Right cardiac atrium (tissue), 5 donors: ENCODE data around the gene TNKS1BP1. TPM values are rescaled to one million over a fixed set of nuclear protein-coding genes. Genes with fewer than 3 reads are reported as not detected.
A peak's percentile ranks its signal among the peaks of the same experiment; 100 is the strongest.

Source experiments
- ATAC-seq, 2 donors: fragments of 200-7000 bp; cut with Tn5 transposase; one replicate each; pipeline versions ENCODE4 v1.8.0 to v1.9.1; 2020; ENCODE audit warnings: moderate library complexity in 2 of 2, mild to moderate bottlenecking in 1 of 2
- DNase-seq, 3 donors: peaks; one replicate each; pipeline ENCODE4 v3.0.0-alpha.2; 2020
- H3K27ac ChIP-seq: one replicate; pipeline ENCODE4 v1.5.1; 2013; ENCODE audit warnings: mild to moderate bottlenecking, low read length, control low read depth, moderate library complexity
- H3K27me3 ChIP-seq: one replicate; pipeline ENCODE4 v1.6.1; 2013; ENCODE audit not compliant: control insufficient read depth, insufficient read depth
- H3K4me1 ChIP-seq: one replicate; pipeline ENCODE4 v1.6.1; 2013; ENCODE audit warnings: low read length; ENCODE audit not compliant: control insufficient read depth, insufficient read depth
- H3K4me3 ChIP-seq: one replicate; pipeline ENCODE4 v1.5.1; 2013; ENCODE audit warnings: low read length, control low read depth
- H3K9me3 ChIP-seq: one replicate; pipeline ENCODE4 v1.6.1; 2013; ENCODE audit warnings: low read length; ENCODE audit not compliant: control insufficient read depth
- WGBS: extraction: QIAGEN DNeasy Blood & Tissue Kit; methylation state at CpG from one replicate; pipeline ENCODE4 v1.1.7; 2013; 5-methylcytosine and 5-hydroxymethylcytosine counted together
- intact Hi-C, 4 donors: fragments of 100-400 bp; cut with DNase I; formaldehyde crosslinking; loops; one replicate each; pipeline versions ENCODE4 v1.11.0 to v1.14.0; 2022 to 2023
- polyA plus RNA-seq: library from polyadenylated mRNA; stranded (reverse); fragments of 200-250 nt; gene quantifications from one replicate; pipeline ENCODE4 v1.2.3, GENCODE V29; 2013
- total RNA-seq, 4 donors: library from RNA; stranded (reverse); fragmentation: NEBNext Ultra II Directional; extraction: Animal tissue kit (Norgen Biotek cat#: 25700); gene quantifications; one replicate each; pipeline ENCODE4 v1.2.1, GENCODE V29; 2021
- donor health status: healthy with polysubstance abuse.
- donor health status: DM: no; HTN: yes; CAD: no.
- donor health status: DM: no; HTN: no; CAD: no.
- donor health status: DM: no; HTN: yes; CAD: no; lungs with severe emphysema.
- donor health status: DM: yes; HTN: yes; CAD: no.

TNKS1BP1 gene
- total and polyA plus RNA-seq, 5 donors: 45.8 to 77.1 (median 55.3) TPM

DNA sequence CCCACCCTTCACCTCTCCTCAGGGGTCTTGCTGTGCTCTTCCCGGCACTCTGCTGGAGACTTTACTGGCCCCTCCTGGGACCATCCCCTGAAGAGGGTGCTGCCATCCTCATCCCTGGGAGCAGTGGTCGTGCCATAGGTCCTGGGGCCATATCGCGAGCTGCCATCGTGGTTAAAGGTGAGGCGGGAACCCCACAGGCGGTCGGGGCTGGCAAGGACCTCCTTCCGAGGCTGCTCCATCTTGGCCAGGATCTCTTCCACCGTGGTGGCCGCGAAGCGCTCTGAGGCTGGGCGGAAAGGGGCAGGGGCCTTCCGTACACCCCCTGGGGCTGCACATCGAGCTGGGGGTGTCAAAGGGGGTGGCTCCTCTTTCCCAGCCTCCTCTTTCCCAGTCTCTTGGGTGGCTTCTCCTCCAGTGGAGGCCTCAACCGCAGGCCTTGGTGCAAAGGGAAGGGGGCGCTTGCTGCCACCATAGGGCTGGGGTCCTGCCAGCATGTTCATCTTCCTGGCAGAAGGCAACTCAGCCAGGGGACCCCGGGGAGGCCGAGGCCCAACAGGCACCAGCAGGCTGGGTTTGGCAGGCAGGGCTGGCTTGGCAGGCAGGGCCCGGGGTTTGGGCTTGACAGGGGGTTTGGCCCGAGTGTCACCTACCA is 4.6 kb downstream of the TNKS1BP1 start:
- no peaks in the 10 kb centered on the region for H3K9me3 ChIP-seq
- H3K27me3 ChIP-seq: no peaks in the 10 kb centered on the region
- DNase-seq (peak in 2 of 3 donors; percentile 29 to 66), ATAC-seq (no peak)
- WGBS: 74% methylated on average over 22 of the region's 22 CpGs
- H3K4me3 ChIP-seq: no peak overlapping the region
- intact Hi-C loops: no loop called here
- H3K27ac ChIP-seq: no peak overlapping the region
- peaks cover 14% of the 10 kb centered on the region for H3K4me1 ChIP-seq

DNA sequence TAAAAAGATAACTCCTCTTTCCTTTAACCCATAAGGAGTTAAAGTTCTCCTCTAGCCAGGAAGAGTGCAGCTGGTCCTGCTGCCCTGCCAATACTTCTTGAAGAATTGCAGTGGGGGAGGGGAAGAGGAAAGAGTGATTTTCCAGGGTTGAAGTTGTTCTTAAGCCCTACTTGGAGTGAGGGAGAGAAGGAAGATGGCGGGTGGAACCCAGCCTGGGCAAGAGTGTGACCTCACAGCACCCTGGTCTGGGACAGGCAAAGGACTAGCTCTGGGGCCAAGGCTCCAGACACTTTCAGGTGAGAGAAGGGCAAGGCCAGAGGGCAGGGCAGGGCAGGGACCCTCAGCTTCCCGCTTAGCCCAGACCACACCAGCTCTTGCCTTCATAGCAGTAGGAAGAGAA is 6.6 kb downstream of the TNKS1BP1 start:
- H3K27me3 ChIP-seq: no peaks in the 10 kb centered on the region
- ATAC-seq (no peak), DNase-seq (peak in 2 of 3 donors; percentile 33 to 79)
- intact Hi-C loops: no loop called here
- WGBS: 37% methylated on average over 2 of the region's 2 CpGs
- H3K4me1 ChIP-seq: peaks cover 14% of the 10 kb centered on the region
- H3K4me3 ChIP-seq: no peak overlapping the region
- H3K9me3 ChIP-seq: no peaks in the 10 kb centered on the region
- H3K27ac ChIP-seq: no peak overlapping the region

DNA sequence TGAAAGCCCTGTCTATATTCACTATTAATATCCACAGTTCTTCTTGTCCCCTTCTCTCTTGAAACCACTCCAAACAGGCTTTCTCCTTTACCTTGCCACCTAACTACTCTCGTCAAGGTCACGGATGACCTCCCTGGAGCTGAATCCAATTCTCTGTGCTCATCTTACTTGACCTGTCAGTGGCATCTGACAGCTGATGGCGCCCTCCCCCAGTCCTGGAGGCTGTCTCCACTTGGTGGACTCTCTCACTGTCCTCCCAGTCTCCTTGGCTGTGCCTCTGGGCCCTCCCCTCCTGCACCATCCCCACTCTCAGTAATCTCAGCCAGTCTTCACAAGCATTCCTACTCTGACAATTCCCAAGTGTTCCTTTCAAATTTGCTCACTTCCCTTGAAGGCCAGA is 8.7 kb downstream of the TNKS1BP1 start:
- H3K4me1 ChIP-seq: peaks cover 16% of the 10 kb centered on the region
- H3K4me3 ChIP-seq: no peak overlapping the region
- H3K27me3 ChIP-seq: no peaks in the 10 kb centered on the region
- H3K9me3 ChIP-seq: no peaks in the 10 kb centered on the region
- no peak for ATAC-seq
- peak in 2 of 3 donors; percentile 31 to 55 for DNase-seq
- no peak overlapping the region for H3K27ac ChIP-seq
- intact Hi-C loops: no loop called here
- 46% methylated on average over 3 of the region's 3 CpGs for whole genome bisulfite sequencing

DNA sequence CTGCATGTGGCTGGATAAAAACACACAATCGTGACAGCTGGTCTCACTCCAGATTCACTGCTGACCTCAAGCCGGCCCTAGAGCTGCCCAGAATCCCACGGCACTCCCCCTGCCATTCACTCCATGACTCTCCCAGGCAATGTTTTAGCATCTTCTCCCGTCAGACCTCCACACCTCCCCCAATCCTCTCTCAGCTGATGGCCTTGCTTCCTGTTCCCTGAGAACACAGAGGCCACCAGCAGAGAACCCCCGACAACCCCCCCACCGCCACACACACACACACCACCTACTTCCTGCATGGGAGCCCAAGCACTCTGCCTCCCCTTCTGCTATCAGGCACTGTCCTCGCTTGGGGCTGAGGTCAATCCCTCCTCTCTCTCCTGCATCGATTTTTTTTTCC is 9.3 kb downstream of the TNKS1BP1 start:
- intact Hi-C loops: no loop called here
- Histone ChIP-seq H3K27ac (no peak overlapping the region), H3K4me1 (peaks cover 20% of the 10 kb centered on the region), H3K9me3 (no peaks in the 10 kb centered on the region), H3K27me3 (no peaks in the 10 kb centered on the region), H3K4me3 (no peak overlapping the region)
- WGBS: 25% methylated on average over 8 of the region's 8 CpGs
- DNase-seq (peak in 2 of 3 donors; percentile 15 to 46), ATAC-seq (no peak)

DNA sequence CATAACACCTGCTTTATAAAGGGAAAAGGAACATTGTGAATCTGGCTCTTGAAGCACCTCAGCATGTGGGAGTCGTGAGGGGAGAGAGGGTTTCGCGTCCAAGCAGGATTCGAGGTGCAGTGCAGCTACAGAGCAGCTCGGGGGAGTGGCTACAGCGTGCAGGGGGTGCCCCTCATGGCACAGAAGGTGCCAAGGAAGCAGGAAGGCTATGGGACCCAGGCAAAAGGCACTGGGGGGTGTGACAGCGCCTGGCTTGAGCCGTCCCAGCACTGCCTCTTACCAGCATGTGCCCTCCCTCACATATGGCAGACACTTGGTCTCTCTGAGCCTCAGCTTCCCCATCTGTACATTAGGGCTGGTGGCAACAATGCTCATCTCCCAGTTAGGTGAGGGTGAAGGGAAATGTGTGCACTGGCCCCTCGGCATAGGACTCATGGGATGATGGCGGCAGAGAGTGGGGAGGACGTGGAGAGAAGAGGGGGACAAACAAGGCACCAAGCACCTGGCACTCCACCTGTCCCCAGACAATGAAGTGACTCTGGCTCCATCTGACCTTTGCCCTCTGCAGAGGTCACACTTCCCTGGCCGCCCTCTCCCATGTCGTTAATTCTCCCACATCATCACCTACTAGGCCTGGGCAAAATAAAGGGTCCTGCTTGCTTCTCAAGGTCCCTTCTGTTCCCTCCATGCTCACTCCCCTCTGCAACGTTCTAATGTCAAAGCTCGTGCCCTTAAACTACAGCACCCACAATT is 10.4 kb downstream of the TNKS1BP1 start:
- Histone ChIP-seq H3K27ac (no peak overlapping the region), H3K4me1 (peaks cover 25% of the 10 kb centered on the region), H3K9me3 (no peaks in the 10 kb centered on the region), H3K4me3 (no peak overlapping the region), H3K27me3 (no peaks in the 10 kb centered on the region)
- WGBS: 87% methylated on average over 15 of the region's 15 CpGs
- DNase-seq (peak in 2 of 3 donors; percentile 8 to 35), ATAC-seq (no peak)
- intact Hi-C loops: no loop called here

DNA sequence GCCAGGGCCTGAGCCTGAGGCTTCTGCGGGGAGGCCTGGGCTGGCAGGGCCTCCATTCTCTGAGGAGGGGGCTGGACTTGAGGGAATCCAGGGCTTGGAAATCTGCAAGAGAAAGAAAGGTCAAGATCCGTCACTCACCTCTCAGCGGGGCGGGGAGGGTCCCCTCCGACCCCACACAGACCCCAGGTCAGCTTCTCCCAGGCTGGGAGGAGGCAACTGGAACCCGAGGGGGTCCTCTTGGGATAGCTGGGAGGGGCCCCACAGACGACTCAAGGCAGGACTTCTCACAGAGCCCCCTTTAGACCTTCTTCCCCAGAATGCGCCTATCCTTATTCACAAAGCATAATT is 11.0 kb downstream of the TNKS1BP1 start:
- DNase-seq (peak in 1 of 3 donors; percentile 60), ATAC-seq (no peak)
- 77% methylated on average over 8 of the region's 8 CpGs for WGBS
- no peaks in the 10 kb centered on the region for H3K27me3 ChIP-seq
- peaks cover 27% of the 10 kb centered on the region for H3K4me1 ChIP-seq
- no peaks in the 10 kb centered on the region for H3K9me3 ChIP-seq
- intact Hi-C loops: no loop called here
- H3K27ac ChIP-seq: no peak overlapping the region
- H3K4me3 ChIP-seq: no peak overlapping the region

DNA sequence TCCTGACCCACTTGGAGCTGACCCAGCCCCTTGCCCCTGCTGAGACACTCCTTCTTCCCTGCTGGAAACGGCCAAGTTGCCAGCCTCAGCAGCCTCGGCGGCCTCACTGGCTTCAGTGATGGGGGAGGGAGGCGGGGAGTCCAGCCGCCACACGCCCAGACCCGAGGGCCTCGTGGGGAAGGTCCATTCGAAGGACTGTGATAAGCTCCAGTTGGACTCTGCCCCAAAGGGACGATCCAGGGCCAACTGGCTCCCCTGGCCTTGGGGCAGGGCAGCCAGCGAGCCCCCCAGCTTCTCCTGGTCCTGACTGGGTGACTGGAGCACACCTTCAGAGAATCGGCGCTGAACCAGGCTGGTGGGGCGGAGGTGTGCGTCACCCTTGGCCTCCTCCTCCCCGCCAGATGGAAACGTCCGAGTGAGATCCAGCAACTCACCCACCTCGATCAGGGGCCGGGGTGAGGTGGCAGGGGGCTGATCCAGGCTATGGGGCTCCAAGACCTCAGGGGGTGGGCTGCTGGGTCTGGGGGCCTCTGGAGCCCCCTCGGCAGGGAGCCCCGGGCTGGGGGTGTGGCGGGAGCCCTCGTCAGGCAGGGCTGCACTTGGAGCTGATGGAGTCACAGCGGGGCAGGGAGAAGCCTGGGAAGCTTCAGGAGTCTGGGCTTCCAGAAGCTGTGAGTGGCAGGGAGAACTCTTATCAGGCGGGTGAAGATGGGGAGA is 11.5 kb downstream of the TNKS1BP1 start:
- H3K9me3 ChIP-seq: no peaks in the 10 kb centered on the region
- H3K27ac ChIP-seq: no peak overlapping the region
- no peak overlapping the region for H3K4me3 ChIP-seq
- peaks cover 25% of the 10 kb centered on the region for H3K4me1 ChIP-seq
- intact Hi-C loops: no loop called here
- DNase-seq (peak; percentile 61 to 84 (median 83)), ATAC-seq (peak in 1 of 2 donors; percentile 2)
- H3K27me3 ChIP-seq: no peaks in the 10 kb centered on the region
- WGBS: 63% methylated on average over 26 of the region's 26 CpGs

DNA sequence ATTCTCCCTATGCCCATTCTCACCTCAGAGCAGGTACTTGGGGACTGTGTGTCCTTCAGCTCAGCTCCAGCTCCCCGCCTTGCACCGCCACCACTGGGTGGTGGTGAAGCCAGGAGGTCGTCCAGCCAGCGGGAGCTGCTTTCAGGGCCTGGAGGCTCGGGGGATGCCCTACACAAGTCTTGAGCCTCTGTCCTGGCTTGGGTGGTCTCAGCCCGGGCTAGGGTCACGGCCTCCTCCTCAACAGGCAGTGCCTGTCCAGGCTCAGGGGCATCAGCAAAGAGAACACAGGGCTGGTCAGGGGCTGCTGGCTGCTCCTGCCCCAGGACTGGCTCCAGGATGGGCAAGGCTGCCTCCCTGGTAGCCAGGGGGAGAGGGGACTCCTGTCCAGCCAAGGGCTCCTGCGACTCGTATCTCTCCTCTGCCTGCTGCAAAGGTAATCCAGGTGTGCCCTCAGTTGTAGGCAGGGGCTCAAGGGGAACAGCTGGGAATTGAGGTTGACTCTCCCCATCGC is 12.2 kb downstream of the TNKS1BP1 start:
- no peak for DNase-seq
- no peaks in the 10 kb centered on the region for H3K27me3 ChIP-seq
- H3K4me1 ChIP-seq: peaks cover 24% of the 10 kb centered on the region
- WGBS: 80% methylated on average over 10 of the region's 10 CpGs
- no peak for ATAC-seq
- intact Hi-C loops: no loop called here
- no peak overlapping the region for H3K27ac ChIP-seq
- no peak overlapping the region for H3K4me3 ChIP-seq
- no peaks in the 10 kb centered on the region for H3K9me3 ChIP-seq

DNA sequence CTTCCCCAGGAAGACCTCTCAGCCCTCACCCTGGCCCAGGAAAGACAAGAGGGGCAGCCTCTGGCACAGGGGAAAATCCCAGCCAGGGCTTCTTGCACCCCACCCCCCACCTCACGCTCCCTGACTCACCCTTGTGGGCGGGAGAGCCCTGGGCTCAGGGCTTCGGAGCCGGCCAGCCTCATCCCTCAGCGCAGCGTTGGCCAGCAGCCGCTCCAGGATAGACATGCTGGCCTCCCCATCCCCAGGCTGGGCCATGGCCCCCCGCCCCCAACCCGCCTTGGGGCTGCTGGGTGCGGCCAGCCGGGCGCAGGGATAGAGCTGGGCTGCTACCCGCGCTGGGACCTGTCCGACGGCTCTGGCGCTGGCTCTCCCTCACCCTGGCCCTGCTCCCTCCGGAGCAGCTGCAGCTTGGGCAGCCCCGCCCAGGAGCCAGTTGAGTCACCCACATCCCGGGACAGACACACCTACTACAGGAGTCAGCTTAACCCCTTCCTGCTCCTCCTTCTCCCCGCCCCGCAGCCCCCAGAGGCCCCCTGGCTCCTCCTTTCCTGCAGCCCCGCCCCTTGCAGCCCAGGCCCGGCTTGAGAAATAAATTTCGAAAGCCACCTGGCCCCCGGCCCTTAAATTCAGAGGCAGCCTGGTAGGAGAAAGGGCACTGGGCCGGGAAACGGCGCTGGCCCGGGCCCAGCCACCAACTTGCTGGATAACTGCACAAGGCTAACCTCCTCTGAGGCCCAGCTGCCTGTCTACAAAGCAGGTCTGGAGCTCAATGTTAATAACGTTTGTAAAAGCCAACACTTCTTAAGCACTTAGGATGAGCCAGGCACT is 13.4 kb downstream of the TNKS1BP1 start:
- WGBS: 2% methylated on average over 31 of the region's 31 CpGs
- ATAC-seq: peak; percentile 95 to 96
- intact Hi-C loops: no loop called here

DNA sequence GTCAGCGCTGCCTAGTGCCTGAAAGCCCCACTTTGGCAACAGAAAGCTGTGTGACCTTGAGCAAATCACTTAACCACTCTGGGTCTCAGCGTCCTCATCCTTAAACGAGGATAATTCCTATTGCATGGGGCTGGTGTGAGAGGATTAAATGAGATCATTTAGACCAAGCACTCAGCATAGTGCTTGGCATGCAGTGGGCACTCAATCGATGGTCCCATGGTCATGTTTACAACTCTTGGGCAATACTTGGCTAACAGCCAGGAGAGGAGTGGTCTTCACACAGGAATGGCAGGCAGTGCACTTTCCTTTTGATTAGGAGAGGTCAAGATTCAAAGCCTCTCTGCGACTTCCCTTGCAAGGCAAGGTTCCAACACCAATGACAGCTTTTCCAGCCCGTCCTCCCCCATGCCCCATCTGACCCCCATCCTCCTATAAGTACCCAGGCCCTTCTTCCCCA is 14.1 kb downstream of the TNKS1BP1 start:
- H3K4me1 ChIP-seq: peaks cover 19% of the 10 kb centered on the region
- no peaks in the 10 kb centered on the region for H3K27me3 ChIP-seq
- no peaks in the 10 kb centered on the region for H3K9me3 ChIP-seq
- WGBS: 38% methylated on average over 6 of the region's 6 CpGs
- intact Hi-C loops: no loop called here
- no peak for DNase-seq
- H3K4me3 ChIP-seq: peak overlapping the region; percentile 11
- no peak for ATAC-seq
- H3K27ac ChIP-seq: peak overlapping the region; percentile 57

More for the DNA sequence above, 13.4 kb downstream of the TNKS1BP1 start:
- Histone ChIP-seq H3K9me3 (no peaks in the 10 kb centered on the region), H3K4me1 (peaks cover 22% of the 10 kb centered on the region), H3K27ac (peak overlapping the region; percentile 63), H3K4me3 (peak overlapping the region; percentile 11), H3K27me3 (no peaks in the 10 kb centered on the region)
- DNase-seq: peak; percentile 96
